ENCODE results near the gene NCKIPSD.

Gene NCKIPSD

GRCh38 chr3:48696156-48696555, 10.4 kb upstream of the NCKIPSD start:
- DNase-seq, result no peak

GRCh38 chr3:48695393-48695753, 9.7 kb upstream of the NCKIPSD start:
- DNase-seq, result no peak

GRCh38 chr3:48694610-48695392, 9.1 kb upstream of the NCKIPSD start:
- no peak for DNase-seq

- DNase-seq, result no peak
Measured at GRCh38 chr3:48693826-48694225, 8.1 kb upstream of the NCKIPSD start.

GRCh38 chr3:48692551-48692950, 6.8 kb upstream of the NCKIPSD start:
- DNase-seq, result no peak

GRCh38 chr3:48690846-48691458, 5.2 kb upstream of the NCKIPSD start:
- DNase-seq, result no peak

GRCh38 chr3:48689384-48689783, 3.7 kb upstream of the NCKIPSD start:
- DNase-seq, result no peak

- DNase-seq, result no peak
Measured at GRCh38 chr3:48688737-48689075, 3.0 kb upstream of the NCKIPSD start.

- no peak for DNase-seq
Measured at GRCh38 chr3:48688032-48688736, 2.5 kb upstream of the NCKIPSD start.

- DNase-seq, result no peak
Measured at GRCh38 chr3:48687220-48687678, 1.5 kb upstream of the NCKIPSD start.

- no peak for DNase-seq
Measured at GRCh38 chr3:48686538-48687219, 964 bp upstream of the NCKIPSD start.

- DNase-seq, result no peak
Measured at GRCh38 chr3:48685293-48685602, 467 bp downstream of the NCKIPSD start.

GRCh38 chr3:48684480-48685143, 1.1 kb downstream of the NCKIPSD start:
- peak in 1 of 2 donors; percentile 6 for DNase-seq

GRCh38 chr3:48684054-48684349, 1.7 kb downstream of the NCKIPSD start:
- DNase-seq, result no peak

GRCh38 chr3:48682786-48683185, 2.9 kb downstream of the NCKIPSD start:
- DNase-seq, result no peak

- no peak for DNase-seq
Measured at GRCh38 chr3:48681974-48682610, 3.6 kb downstream of the NCKIPSD start.

GRCh38 chr3:48681541-48681880, 4.2 kb downstream of the NCKIPSD start:
- DNase-seq, result no peak

GRCh38 chr3:48680811-48681540, 4.7 kb downstream of the NCKIPSD start:
- DNase-seq, result no peak

GRCh38 chr3:48679411-48680391, 6.0 kb downstream of the NCKIPSD start:
- DNase-seq, result peak in 1 of 2 donors; percentile 13

GRCh38 chr3:48678566-48679380, 6.9 kb downstream of the NCKIPSD start:
- DNase-seq, result no peak
